Calu3 (cell line): ENCODE measurements around the gene SPDYA. TPM values are rescaled to one million over a fixed set of nuclear protein-coding genes. Genes with fewer than 3 reads are reported as not detected.

ENCODE experiments used
- BruUV-seq: library from RNA; stranded (reverse); fragments of 400-500 nt; replicated peaks from 2 replicates; lab custom pipeline; 2021; lab: Mats Ljungman, UMichigan
- CTCF ChIA-PET: fragments of 300-600 bp; sonication (Branson Sonifier 250); formaldehyde crosslinking; loops from one replicate; lab custom pipeline; 2022; ENCODE audit warnings: antibody characterized with exemption; lab: Charles Lee
- DNase-seq: peaks from one replicate; pipeline ENCODE4 v3.0.0; 2022
- H3K27ac Mint-ChIP-seq: one replicate; pipeline ENCODE4 v1.8.0; 2022; ENCODE audit warnings: mixed read lengths; ENCODE audit not compliant: unreplicated experiment
- H3K27me3 Mint-ChIP-seq: one replicate; pipeline ENCODE4 v1.8.0; 2022; ENCODE audit warnings: mixed read lengths; ENCODE audit not compliant: unreplicated experiment
- H3K36me3 Mint-ChIP-seq: one replicate; pipeline ENCODE4 v1.8.0; 2022; ENCODE audit warnings: mild to moderate bottlenecking, moderate library complexity, mixed read lengths; ENCODE audit not compliant: insufficient read depth, unreplicated experiment
- H3K4me1 Mint-ChIP-seq: one replicate; pipeline ENCODE4 v1.8.0; 2022; ENCODE audit warnings: mild to moderate bottlenecking, low read depth, mixed read lengths; ENCODE audit not compliant: unreplicated experiment
- H3K4me3 Mint-ChIP-seq: one replicate; pipeline ENCODE4 v1.8.0; 2022; ENCODE audit warnings: mild to moderate bottlenecking, low read depth, moderate library complexity, mixed read lengths; ENCODE audit not compliant: unreplicated experiment
- H3K9me3 Mint-ChIP-seq: one replicate; pipeline ENCODE4 v1.8.0; 2022; ENCODE audit warnings: low read depth, mixed read lengths; ENCODE audit not compliant: unreplicated experiment
- CTCF ChIP-seq: fragments of 200-600 bp; IDR thresholded peaks from one replicate; pipeline ENCODE4 v1.8.0; 2022; ENCODE audit warnings: antibody characterized with exemption; ENCODE audit not compliant: unreplicated experiment
- intact Hi-C: fragments of 100-400 bp; cut with micrococcal nuclease; formaldehyde crosslinking; loops from one replicate; pipeline ENCODE4 v1.10.0; 2022; ENCODE audit not compliant: unreplicated experiment
- total RNA-seq: library from RNA; stranded (reverse); gene quantifications from 2 replicates; pipeline ENCODE4 v1.2.3, GENCODE V29; 2022

The SPDYA gene
- total RNA-seq, 1 experiment from 2014 or later = 2.0 TPM

- no TSS peak for BruUV-seq
- no peak overlapping the region for H3K27ac Mint-ChIP-seq
- CTCF ChIA-PET = no interaction called here
- H3K4me1 Mint-ChIP-seq = no peaks in the 10 kb centered on the region
- TF ChIP-seq CTCF = no peak
- no peaks in the 10 kb centered on the region for H3K27me3 Mint-ChIP-seq
- intact Hi-C loops = no loop called here
- H3K9me3 Mint-ChIP-seq = no peaks in the 10 kb centered on the region
- no peak for DNase-seq
- H3K36me3 Mint-ChIP-seq = no peaks in the 10 kb centered on the region
- no peak overlapping the region for H3K4me3 Mint-ChIP-seq
Observed at GRCh38 chr2:28818053-28818452, 7.4 kb downstream of the SPDYA start.

- no TSS peak for BruUV-seq
- Mint-ChIP-seq H3K27me3 (no peaks in the 10 kb centered on the region), H3K36me3 (no peaks in the 10 kb centered on the region), H3K9me3 (no peaks in the 10 kb centered on the region), H3K4me1 (no peaks in the 10 kb centered on the region), H3K4me3 (no peak overlapping the region), H3K27ac (no peak overlapping the region)
- DNase-seq = peak; percentile 74
- CTCF ChIA-PET = interaction anchor here (0.9 kb wide), 1 partner anchor 227 kb away, joined by 3 read pairs; no protein-coding TSS in a partner anchor
- intact Hi-C loops = loop anchor here (2.0 to 5.0 kb wide), 2 partner anchors 131 to 361 kb away; no protein-coding TSS in a partner anchor
- peak; percentile 53 for TF ChIP-seq CTCF
Observed at GRCh38 chr2:28821295-28821958, 10.8 kb downstream of the SPDYA start.

- H3K36me3 Mint-ChIP-seq = no peaks in the 10 kb centered on the region
- H3K4me3 Mint-ChIP-seq = no peak overlapping the region
- H3K9me3 Mint-ChIP-seq = no peaks in the 10 kb centered on the region
- no TSS peak for BruUV-seq
- H3K27ac Mint-ChIP-seq = no peak overlapping the region
- intact Hi-C loops = loop anchor here (5.0 kb wide), 1 partner anchor 360 kb away; no protein-coding TSS in a partner anchor
- no peaks in the 10 kb centered on the region for H3K27me3 Mint-ChIP-seq
- DNase-seq = no peak
- no peaks in the 10 kb centered on the region for H3K4me1 Mint-ChIP-seq
- TF ChIP-seq CTCF = no peak
- CTCF ChIA-PET = no interaction called here
Observed at GRCh38 chr2:28822036-28822435, 11.4 kb downstream of the SPDYA start.

GRCh38 chr2:28824207-28824606 is 13.6 kb downstream of the SPDYA start:
- no peak overlapping the region for H3K4me3 Mint-ChIP-seq
- no peaks in the 10 kb centered on the region for H3K36me3 Mint-ChIP-seq
- CTCF ChIA-PET = interaction anchor here (0.6 kb wide), 3 partner anchors 104 to 1487 kb away, joined by 3 to 4 read pairs (median 4); no protein-coding TSS in a partner anchor
- no TSS peak for BruUV-seq
- TF ChIP-seq CTCF = no peak
- no peaks in the 10 kb centered on the region for H3K27me3 Mint-ChIP-seq
- H3K4me1 Mint-ChIP-seq = no peaks in the 10 kb centered on the region
- no peak overlapping the region for H3K27ac Mint-ChIP-seq
- H3K9me3 Mint-ChIP-seq = no peaks in the 10 kb centered on the region
- no peak for DNase-seq
- intact Hi-C loops = loop anchor here (5.0 kb wide), 1 partner anchor 358 kb away; no protein-coding TSS in a partner anchor
